ENCODE measurements around the gene HNRNPC.
"Not testable (repeated sequence)": the region's sequence is repeated elsewhere in the genome, so short reads cannot be mapped to it uniquely, and the experiment has no call there.

The HNRNPC gene

DNA sequence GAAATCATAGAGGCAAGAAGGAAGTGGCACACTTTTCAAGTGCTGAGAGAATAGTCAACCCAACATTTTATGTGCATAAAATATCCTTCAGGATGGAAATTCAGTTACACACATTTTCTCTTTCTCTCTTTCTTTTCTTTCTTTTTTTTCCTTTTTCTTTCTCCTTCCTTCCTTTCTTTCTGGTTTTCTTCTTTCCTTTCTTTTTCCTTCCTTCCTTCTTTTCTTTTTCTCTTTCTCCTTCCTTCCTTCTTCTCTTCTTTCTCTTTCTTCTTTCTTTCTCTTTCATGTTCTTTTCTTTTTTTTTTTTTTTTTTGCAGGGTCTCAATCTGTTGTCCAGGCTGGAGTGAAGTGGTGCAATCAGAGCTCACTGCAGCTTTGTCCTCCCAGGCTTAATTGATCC is 74.6 kb downstream of the HNRNPC start:
- H3K4me3 ChIP-seq (ENCODE audit: low read depth, low read length), result no peak overlapping the region

GRCh38 chr14:21192875-21193535 is 76.2 kb downstream of the HNRNPC start:
- H3K4me3 ChIP-seq (ENCODE audit: low read depth, low read length), result no peak overlapping the region

DNA sequence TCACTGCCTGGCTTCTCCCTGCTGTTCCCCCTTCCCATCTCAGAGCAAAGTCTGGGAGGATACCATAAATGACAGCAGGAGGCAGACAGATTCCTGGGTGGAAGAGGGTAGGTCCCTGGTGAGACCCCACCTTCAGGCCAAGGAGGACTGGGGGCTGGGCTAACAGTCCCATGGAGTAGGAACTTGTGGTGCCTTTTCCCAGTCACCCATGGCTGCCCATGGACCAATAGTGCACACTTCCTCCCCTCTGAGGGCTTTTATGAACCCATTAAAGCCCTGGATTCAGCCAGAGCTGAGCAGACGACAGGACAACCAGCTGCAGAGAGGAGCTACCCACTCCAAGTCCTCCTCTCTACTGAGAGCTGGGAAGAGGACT is 76.8 kb downstream of the HNRNPC start:
- H3K4me3 ChIP-seq (ENCODE audit: low read depth, low read length), result no peak overlapping the region

GRCh38 chr14:21191809-21192446 is 77.3 kb downstream of the HNRNPC start:
- no peak overlapping the region for H3K4me3 ChIP-seq (ENCODE audit: low read depth, low read length)

- no peak overlapping the region for H3K4me3 ChIP-seq (ENCODE audit: low read depth, low read length)
Measured at GRCh38 chr14:21191261-21191808, 77.9 kb downstream of the HNRNPC start.

- H3K4me3 ChIP-seq (ENCODE audit: low read depth, low read length), result no peak overlapping the region
Measured at GRCh38 chr14:21185491-21185890, 83.8 kb downstream of the HNRNPC start.

DNA sequence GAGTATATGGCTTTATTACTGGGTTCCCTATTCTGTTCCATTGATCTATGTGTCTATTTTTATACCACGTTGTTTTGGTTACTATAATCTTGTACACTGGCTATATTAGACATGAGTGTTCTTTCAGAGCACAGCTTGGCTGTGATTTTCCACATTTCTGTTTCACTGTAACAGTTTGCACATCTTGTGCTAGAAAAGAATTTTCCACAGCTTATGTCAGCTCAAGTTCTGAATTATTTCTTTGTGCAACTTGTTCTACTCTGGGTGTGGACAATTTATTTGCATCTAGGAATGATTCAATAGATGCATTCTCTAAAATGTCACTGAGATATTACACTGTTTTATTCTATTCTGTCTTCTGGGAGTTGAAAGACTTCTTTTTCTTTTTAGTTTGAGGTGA is 85.0 kb downstream of the HNRNPC start:
- no peak overlapping the region for H3K4me3 ChIP-seq (ENCODE audit: low read depth, low read length)

GRCh38 chr14:21182166-21182565 is 87.1 kb downstream of the HNRNPC start:
- no peak overlapping the region for H3K4me3 ChIP-seq (ENCODE audit: low read depth, low read length)

DNA sequence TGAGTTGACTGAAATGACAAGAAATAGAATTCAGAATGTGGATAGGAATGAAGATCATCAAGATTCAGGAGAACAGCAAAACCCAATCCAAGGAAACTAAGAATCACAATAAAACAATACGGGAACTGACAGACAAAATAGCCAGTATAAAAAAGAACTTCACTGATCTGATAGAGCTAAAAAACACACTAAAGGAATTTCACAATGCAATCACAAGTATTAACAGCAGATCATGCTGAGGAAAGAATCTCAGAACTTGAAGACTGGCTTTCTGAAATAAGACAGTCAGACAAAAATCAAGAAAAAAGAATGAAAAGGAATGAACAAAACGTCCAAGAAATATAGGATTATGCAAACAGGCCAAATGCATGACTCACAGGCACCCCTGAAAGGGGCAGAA is 98.1 kb downstream of the HNRNPC start:
- no peak overlapping the region for H3K4me3 ChIP-seq (ENCODE audit: low read depth, low read length)

- H3K4me3 ChIP-seq (ENCODE audit: low read depth, low read length), result no peak overlapping the region
Measured at GRCh38 chr14:21169573-21169972, 99.7 kb downstream of the HNRNPC start.

GRCh38 chr14:21168055-21168454 is 101.2 kb downstream of the HNRNPC start:
- no peak overlapping the region for H3K4me3 ChIP-seq (ENCODE audit: low read depth, low read length)

DNA sequence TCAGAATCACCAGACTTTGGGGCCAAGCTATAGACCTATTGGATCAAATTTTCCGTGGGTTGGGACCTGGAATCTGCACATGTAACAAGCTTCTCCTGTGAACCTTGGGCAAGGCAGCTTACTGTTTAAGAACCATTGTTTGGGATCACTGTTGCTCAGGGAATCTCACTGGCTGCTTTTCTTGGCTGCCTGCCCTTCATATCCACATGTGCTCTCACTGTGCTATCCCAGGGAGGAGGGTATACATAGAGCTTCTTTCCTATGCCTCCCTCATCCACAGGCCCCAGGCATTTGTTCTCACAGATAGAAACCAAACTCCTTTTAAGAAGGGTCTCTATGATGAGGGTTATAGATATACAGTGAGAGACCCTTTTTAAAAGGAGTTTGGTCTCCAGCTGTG is 103.6 kb downstream of the HNRNPC start:
- H3K4me3 ChIP-seq (ENCODE audit: low read depth, low read length), result not testable (repeated sequence)

DNA sequence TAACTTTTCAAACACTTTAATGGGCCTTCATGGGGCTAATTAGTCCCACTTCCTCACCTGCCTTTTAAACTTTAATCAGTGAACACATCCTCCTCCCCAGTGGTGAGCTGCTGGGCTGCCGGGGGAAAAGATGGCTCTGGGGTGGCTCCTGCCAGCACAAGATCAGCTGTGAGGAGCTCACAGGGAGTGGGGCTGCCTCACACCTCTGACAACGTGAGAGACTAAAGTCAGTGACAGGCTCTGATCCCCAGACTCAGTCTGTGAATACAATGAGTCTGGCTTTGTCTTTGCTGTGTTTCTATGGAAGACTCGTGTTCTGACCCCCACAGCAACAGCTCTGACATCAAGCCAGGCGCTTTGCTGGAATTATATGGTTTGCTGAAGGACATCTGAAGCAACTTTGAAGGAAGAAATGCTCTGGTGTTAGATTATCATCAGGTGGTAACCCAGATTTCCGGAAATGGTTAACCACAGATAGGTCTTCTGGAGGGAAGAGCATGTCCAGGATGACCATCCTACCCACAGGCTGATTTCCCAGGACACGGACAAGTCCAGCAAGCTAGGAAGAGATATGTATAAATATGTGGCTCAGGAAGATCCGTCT is 104.1 kb downstream of the HNRNPC start:
- not testable (repeated sequence) for H3K4me3 ChIP-seq (ENCODE audit: low read depth, low read length)

GRCh38 chr14:21163871-21164291 is 105.4 kb downstream of the HNRNPC start:
- H3K4me3 ChIP-seq (ENCODE audit: low read depth, low read length), result no peak overlapping the region

- no peak overlapping the region for H3K4me3 ChIP-seq (ENCODE audit: low read depth, low read length)
Measured at GRCh38 chr14:21162081-21162480, 107.2 kb downstream of the HNRNPC start.

GRCh38 chr14:21160061-21160610 is 109.1 kb downstream of the HNRNPC start:
- no peak overlapping the region for H3K4me3 ChIP-seq (ENCODE audit: low read depth, low read length)

Data from iPS-11a (cell line).